Activated gamma-delta T cell treated with Interleukin-2 at 50 U/mL for 16 hours (primary cell): ENCODE results near the gene HIGD2B.
"Not testable (repeated sequence)": the region's sequence is repeated elsewhere in the genome, so short reads cannot be mapped to it uniquely, and the experiment has no call there.

Experiments
- DNase-seq: peaks from one replicate; pipeline ENCODE4 v3.0.0-alpha.2; 2020

HIGD2B gene, protein sequence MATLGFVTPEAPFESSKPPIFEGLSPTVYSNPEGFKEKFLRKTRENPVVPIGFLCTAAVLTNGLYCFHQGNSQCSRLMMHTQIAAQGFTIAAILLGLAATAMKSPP

DNA sequence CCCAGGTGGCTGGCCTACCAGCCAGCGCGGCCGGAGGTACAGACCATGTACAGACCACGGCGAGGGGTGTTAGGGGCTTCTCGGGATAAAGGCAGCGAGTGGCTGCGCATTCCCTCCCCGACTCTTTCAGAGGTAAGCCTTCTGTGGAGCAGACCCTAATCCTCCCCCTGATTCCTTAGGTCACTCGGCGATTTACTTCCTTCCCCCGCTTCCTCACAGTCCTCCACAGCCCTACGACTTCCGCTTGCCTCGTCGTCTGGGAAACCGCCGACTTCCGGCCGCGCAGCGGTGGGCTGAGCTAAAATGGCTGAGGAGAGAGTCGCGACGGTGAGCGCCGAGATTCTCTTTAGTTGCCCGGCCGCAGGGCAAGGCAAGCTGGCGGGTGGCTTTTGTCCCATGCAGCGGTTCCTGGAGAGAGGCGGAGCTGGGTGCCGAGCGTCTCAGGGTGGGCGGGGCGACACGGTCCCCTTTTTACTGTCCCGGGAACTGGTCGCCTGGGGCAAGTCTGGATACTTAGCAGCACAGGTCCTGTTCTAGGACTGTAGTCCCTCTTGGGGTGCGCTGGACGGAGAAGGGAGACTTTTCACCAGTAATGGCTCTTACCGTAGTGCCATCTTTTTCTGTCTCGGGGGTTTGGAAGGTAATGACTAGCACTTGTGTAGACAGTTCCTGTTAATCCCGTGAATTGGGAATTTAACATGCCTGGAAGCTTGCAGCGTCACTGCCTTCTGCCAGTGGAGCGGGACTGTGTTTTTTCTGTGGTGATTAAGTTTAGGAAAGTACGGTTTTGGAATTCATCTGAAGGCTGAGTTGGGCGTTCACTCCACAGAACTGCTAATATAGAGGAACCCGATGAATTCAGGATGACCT lies at the start of gene HIGD2B, which contains the start of gene BBS4:
Gene HIGD2B, minus strand, starts transcription at position 258 of the 870 bp plus-strand sequence. CDS start 9,808 bp downstream, outside the sequence.
Gene BBS4, plus strand, starts transcription at position 283 of the 870 bp plus-strand sequence. Its CDS starts 21 bp downstream, at position 304.
- DNase-seq, result peak; percentile 84

DNA sequence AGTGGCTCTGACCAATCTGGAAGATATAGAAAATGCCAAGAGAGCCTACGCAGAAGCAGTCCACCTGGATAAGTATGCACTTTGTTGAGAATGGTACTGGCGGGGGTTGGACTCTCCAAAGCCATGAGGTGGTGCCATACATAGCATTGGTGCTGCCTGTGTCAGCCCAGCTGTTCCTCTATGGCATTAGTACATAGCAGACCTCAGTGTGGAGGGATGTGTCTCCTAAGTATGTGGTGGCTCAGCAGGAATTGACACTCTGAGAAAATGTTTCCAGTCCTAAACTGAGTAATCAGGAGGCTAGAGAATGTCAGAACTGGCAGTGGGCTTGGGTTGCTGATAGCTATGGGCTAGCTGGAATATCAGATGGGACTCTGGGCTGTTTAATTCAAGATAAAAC lies 49.1 kb upstream of the HIGD2B start:
- DNase-seq, result no peak

DNA sequence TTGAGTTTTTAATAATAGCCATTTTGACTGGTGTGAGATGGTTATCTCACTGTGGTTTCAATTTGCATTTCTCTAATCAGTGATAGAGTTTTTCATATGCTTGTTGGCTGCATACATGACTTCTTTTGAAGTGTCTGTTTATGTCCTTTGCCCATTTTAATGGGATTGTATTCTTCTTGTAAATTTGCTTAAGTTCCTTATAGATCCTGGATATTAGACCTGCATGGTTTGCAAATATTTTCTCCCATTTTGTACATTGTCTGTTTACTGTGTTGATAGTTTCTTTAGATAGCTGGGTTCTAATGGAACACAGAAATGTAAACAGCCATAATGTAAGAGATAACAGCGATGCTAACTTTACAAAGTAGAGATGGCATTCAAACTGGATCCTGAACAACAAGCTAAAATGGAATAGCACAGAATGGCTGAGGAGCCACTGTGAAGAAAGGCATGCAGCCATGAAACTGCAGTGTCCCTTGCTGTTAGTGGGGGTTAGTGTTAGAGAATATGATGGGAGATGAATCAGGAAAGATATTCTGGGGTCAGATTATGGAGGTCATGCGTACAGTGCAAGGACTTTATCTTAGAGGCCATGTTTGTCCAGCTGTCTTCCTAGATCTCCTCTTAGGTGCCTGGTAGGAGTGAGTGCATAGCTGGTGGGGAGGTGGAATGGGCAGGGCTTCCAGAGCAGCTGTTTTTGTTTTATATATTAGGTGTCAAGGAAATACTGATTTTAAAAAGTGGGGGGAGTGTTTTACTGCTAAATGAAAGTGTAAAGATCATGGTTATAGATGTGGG lies 48.2 kb upstream of the HIGD2B start:
- no peak for DNase-seq

DNA sequence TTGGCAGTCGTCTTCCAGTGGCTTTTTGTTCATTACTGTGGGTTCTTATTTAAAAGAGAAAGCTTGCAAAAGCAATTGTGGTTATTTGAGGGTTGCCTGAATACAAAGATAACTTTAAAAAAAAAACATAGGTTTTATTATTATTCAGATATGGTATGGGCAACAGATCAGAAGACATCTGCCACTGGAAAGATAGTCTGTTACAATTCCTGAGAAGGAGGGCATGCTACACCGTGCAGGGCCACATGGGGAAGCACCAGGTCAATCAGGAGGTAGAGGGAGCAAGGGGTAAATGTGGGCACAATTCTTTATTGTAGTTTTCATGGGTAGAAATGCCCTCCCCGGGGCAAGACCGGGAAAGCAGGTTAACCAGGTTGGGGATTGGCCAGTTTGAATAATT lies 46.5 kb upstream of the HIGD2B start:
- no peak for DNase-seq

DNA sequence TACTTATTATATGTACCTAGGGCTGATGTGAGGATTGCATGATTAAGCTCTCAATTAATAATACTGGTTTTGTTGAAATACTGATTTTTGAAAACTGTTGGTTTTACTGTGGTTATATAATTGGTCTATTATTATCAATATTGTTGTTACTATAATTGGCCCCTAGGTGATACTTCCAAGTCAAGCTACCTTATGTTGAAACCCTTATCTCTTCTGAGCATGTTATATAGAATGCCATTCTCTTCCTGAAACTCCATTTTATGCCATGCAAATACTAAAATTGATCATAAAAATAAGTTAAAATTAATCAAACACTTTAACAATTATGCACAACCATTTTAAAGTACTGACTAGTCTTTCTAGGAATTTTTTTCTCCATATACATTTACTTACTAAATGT lies 46.1 kb upstream of the HIGD2B start:
- DNase-seq, result no peak

DNA sequence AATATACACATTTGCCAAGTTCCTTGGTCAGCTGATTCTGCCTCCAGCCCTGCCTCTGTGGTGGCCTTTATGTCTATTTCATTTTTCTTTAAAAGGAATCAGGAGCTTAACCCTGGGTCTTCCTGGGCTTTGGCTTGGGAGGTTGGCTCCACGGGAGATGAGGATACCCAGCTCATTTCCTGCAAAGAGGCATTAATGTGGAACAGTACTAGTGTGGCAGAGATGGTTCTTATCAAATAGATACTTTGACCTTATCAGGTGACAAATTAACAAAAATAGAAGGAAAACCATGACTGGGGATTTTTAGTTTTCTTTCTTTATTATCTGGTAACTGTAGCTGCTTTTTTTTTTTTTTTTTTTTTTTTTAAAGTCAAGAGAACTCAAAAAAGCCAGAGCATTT lies 42.8 kb upstream of the HIGD2B start:
- no peak for DNase-seq

DNA sequence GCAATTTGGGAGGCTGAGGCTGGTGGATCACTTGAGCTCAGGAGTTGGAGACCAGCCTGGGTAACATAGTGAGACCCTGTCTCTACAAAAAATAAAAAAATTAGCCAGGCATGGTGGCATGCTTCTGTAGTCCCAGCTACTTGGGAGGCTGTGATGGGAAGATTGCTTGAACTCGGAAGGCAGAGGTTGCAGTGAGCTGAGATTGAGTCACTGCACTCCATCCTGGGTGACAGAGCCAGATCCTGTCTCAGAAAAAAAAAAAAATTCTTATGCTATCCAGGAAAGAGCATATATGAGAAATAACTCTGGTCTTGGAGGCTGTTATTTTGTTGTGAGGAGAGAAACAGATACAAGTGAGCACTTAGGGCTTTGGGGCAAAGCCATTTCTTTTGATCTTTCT lies 42.3 kb upstream of the HIGD2B start:
- not testable (repeated sequence) for DNase-seq

DNA sequence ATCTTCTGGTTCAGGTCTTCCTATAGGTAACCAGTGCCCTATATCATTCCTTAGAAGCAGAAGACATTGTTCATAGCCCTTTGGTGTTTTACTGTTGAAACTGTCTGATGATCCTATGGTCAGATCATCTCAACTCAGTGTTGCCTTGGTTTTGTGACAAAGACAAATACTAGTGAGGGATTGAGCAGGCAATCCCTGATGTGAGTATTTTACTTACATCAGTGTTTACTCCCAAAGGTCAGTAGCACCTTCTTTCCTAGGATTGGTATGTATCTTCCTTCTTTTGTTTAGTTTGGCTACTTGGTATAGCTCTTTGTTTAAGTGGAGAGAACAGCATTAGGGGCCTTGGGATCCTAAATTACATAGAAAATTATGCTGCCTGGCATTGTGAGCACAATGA lies 41.2 kb upstream of the HIGD2B start:
- no peak for DNase-seq

DNA sequence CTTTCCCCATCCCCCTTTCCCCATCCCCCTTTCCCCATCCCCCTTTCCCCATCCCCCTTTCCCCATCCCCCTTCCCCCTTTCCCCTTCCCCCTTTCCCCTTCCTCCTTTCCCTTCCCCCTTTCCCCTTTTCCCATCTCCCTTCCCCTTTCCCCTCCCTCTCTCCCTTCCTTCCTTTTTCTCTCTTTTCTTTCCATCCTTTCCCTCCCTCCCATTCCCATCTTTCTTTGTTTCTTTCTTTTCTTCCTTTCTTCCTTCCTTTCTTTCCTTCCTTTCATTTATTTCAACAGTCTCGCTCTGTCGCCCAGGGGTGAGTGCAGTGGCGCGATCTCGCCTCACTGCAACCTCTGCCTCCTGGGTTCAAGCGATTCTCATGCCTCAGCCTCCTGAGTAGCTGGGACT lies 39.9 kb upstream of the HIGD2B start:
- DNase-seq, result not testable (repeated sequence)

DNA sequence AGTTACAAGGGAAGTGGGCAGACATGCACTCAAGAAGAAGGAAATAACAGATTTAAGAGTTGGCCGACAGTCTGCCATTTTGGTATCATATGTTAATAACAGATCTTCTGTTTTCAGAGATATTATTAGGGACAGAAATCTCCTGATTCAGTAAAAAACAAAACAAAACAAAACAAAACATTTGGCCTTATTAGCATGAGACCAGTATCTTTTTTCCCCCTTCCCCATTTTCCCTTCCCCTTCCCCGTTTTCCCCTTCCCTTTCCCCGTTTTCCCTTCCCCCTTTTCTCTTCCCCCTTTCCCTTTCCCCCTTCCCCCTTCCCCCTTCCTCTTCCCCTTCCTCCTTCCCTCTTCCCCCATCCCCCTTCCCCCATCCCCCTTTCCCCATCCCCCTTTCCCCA lies 39.5 kb upstream of the HIGD2B start:
- no peak for DNase-seq

DNA sequence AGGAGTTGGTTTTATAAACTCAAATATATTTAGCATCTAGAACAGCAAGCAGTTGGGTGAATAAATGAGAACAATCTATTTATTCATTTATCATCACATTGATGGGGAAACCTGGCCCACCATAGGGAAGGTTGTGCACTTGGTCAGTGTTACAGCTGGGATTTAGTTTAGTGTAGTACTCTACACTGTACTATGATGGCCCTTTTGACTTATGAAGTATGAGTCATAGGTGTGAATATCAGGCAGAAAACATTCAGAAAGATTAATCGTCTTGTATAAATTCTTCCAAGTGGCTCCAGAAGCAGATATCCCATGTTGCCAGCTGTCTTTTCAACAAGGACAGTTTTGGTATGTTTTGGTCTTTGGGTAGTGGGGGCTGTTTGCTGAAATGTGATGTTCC lies 38.0 kb upstream of the HIGD2B start:
- DNase-seq, result no peak

DNA sequence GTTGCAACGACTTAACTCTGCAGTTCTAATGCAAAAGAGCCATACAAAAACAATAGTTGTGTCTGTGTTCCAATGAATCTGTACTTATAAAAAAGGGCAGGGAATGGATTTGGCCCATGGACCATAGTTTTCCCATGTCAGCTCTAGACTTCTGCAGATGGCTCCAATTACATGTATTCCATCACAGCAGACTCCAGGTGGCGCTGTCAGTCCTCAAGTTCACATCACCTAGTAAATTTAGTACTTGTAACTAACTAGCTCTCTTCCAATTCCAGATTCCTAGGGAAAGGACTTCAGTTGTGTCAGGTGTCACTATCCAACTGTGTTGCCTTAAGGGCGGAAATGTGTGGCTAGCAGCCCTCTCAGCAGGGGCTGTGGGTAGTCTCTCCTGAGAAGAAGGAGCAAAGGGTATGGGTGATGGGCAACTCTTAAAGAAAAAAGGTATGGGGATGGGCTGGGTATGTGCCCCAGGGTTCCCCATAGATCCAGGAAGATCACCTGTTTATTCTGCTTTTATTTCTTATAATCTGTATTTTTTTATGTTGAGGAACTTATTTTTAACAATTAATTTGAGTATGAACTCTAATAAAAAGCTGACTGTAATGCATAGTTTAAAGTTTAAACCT lies 36.2 kb upstream of the HIGD2B start:
- DNase-seq, result peak; percentile 60

DNA sequence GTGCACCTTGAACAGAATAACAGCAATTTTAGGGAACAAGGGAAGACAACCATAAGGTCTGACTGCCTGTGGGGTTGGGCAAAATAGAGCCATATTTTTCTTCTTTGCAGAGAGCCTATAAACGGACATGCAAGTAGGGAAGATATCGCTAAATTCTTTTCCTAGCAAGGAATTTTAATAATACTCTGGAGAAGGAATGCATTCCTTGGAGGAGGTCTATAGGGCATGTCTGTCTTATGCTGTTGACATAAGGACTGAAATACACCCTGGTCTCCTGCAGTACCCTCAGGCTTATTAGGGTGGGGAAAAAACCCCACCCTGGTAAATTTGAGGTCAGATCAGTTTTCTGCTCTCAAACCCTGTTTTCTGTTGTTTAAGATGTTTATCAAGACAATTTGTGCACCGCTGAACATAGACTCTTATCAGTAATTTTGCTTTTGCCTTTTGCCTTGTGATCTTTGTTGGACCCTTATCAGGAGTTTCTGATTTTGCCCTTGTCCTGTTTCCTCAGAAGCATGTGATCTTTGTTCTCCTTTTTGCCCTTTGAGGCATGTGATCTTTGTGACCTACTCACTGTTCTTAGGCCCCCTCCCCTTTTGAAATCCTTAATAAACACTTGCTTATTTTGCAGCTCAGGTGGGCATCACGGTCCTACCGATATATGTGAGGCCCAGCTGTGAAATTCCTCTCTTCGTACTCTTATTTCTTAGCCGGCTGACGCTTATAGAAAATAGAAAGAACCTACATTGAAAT lies 22.7 kb upstream of the HIGD2B start:
- DNase-seq, result not testable (repeated sequence)

DNA sequence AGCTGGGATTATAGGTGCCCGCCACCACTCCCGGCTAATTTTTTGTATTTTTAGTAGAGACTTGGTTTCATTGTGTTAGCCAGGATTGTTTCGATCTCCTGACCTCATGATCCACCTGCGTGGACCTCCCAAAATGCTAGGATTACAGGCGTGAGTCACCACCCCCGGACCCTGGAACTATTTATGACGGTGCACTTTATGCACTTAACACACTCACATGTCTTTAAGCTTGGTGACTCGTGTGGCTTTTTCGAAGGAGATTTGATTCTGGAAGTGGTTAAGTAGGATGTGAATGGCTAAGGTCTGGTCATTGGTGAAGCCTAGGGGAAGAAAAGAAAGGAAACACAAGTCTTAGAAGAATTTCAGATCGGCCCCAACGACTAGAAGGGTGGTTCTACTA lies 20.3 kb upstream of the HIGD2B start:
- no peak for DNase-seq

DNA sequence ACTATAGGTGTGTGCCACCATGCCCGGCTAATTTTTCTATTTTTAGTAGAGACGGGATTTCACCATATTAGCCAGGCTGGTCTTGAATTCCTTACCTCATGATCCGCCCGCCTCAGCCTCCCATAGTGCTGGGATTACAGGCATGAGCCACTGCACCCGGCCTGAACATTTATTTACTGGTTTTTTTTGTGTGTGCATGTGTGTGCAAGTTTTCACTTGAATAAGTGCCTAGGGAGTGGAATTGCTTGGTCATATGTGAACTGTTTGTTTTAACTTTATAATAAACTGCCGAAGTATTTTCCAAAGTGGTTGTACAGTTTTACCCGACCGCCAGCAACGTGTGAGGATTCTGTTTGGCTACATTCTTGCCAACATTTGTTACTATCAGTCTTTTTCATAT lies 14.1 kb upstream of the HIGD2B start:
- no peak for DNase-seq

DNA sequence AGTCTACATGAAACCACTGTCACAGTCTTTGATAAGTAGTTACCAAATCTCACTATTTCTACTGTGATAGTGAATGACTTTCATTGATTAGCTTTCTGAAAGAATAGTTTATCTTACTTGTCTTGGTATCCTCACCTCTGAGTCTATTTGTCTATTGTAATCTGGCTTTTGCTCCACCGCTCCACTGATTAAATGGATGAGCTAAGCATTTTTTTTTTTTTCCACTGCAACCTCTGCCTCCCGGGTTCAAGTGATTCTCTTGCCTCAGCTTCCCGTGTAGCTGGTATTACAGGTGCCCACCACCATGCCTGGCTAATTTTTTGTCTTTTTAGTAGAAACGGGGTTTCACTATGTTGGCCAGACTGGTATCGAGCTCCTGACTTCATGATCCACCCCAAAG lies 13.0 kb upstream of the HIGD2B start:
- no peak for DNase-seq

DNA sequence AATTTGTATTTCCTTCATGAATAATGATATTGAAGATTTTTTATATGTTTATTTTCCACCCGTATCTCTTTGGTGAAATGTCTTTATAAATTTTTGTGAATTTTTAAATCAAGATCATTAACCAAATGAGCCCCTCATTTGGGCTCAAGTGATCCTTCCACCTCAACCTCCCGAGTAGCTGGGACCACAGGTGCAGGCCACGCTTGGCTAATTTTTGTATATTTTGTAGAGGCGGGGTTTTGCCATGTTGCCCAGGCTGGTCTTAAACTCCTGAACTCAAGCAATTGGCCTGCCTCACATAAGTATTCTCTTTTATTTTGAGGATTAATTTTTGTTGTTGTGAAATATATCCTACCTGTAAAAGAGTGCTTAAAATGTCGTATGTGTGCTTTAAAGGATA lies 5.0 kb upstream of the HIGD2B start:
- no peak for DNase-seq

DNA sequence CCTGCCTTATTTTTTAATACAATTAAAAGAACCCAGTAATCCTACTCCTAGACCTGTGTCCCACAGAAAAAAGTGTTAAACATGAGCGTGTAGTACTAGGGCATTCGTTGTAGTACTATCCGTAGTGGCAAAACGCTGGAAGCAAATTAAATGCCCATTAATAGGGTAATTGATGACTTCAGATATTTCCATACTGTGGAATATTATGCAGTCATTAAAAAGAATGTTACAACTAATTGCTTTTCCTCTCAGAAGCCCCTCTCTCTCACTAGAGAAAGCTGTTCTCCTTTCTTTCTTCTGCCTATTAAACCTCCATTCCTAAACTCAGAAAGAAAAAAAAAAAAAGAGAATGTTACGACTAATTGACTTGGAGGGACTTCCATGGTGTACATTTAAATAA lies 2.7 kb upstream of the HIGD2B start:
- no peak for DNase-seq

DNA sequence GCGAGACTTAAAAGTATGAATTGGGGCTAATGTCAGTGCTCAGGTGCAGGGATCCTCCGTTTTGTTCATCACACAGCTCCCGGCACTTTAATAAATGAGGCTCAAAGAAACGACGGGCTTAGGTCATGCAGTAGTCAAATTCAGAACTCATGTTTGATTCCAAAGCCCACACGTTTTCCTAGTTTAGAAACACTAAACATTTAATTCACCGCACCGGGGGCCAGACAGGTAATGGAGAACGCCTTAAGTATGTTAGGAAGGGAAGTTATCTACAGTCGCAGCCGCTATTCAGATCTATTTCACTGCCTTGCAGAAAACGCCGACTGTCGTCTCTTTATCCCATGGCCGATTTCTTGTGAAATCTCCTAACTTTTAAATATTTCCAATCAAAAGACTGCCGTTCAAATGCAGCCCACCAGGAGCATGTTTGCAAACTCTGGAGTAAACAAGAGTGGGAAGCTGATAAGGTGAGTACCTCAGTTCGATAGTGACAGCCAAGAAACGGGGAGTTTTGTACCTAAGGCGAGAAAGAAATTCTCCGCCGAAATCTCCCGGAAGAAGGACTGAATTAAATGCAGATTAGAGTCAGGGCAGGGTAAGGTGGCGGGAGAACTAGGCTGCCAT lies 569 bp downstream of the HIGD2B start:
- DNase-seq, result no peak

DNA sequence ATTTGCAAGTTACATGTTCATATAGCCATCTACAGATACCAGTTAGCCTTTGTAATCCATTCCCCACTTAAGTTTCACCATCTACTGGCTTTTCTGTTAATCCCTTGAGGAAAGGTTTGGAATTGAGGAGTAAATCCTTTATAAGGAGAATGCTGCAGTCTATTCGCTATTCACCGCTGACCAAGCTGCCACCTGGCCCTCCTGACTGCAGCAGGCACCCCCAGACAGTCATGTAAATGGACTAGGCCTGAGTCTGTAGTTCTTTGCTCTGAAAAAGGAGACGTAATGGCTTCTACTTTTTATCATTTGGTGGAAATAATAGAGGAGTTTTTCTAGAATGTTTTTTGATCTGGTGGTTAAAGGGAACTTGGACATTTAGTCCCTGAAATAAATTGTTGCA lies 3.2 kb downstream of the HIGD2B start:
- no peak for DNase-seq

DNA sequence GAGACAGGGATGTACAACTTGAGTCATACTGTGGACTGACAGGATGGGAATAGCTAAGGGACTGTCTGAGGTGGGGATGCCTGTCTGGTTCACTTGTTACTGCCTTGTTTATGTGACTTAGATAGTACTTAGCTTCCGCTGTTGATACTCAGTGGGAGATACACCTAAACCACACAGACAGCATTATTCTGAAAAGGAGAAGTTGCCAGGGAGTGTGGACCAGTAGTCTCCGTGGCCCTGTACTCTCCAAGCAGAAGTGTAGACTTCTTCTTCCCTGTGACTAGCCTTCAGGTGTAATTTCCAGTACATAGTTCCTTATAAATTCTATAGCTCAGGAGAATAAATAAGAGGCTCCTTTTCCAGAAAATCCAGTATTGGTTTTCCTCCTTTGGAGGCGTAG lies 5.1 kb downstream of the HIGD2B start:
- no peak for DNase-seq

DNA sequence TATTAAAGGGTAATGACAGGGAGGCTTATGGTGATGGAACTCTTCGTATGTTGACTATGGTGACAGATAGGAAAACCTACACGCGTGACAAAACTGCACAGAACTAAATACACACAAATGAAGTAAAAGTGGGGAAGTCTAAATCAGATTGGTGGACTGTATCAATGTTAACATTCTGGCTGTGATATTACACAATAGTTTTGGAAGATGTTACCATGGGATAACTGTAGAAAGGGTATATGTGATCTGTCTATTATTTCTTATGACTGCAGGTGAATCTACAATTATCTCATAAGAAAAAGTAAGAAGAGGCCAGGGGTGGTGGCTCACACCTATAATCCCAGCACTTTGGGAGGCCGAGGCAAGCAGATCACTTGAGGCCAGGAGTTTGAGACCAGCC lies 9.1 kb downstream of the HIGD2B start:
- DNase-seq, result no peak
